GM12891 (cell line): ENCODE results near the gene SLC37A1.

Experiments
- DNase-seq: peaks from one replicate; pipeline ENCODE4 v3.0.0; 2011; ENCODE audit warnings: low spot score; ENCODE audit not compliant: insufficient read length
- FAIRE-seq: peaks from 2 replicates; lab custom pipeline; 2011; peaks lifted over from hg19 to GRCh38; lab: Jason Lieb, UNC
- PAX5 ChIP-seq: IDR thresholded peaks from 2 replicates; pipeline ENCODE4 v1.6.1; 2011; ENCODE audit warnings: low read length, moderate library complexity, mild to moderate bottlenecking; ENCODE audit not compliant: insufficient read depth, severe bottlenecking
- POLR2A ChIP-seq: IDR thresholded peaks from 2 replicates; pipeline ENCODE4 v1.6.1; 2011; ENCODE audit warnings: low read depth, low read length, control low read depth
- POLR2AphosphoS5 ChIP-seq: IDR thresholded peaks from 2 replicates; pipeline ENCODE4 v1.6.1; 2011; ENCODE audit warnings: low read depth, low read length, control low read depth
- POU2F2 ChIP-seq: IDR thresholded peaks from 2 replicates; pipeline ENCODE4 v1.6.1; 2011; ENCODE audit warnings: low read depth, mild to moderate bottlenecking, control low read depth, low read length, moderate library complexity
- SPI1 ChIP-seq: IDR thresholded peaks from 2 replicates; pipeline ENCODE4 v1.6.1; 2011; ENCODE audit warnings: low read depth, low read length, control low read depth
- TAF1 ChIP-seq: IDR thresholded peaks from 2 replicates; pipeline ENCODE4 v1.6.1; 2011; ENCODE audit warnings: low read depth, low read length, control low read depth

The SLC37A1 gene

DNA sequence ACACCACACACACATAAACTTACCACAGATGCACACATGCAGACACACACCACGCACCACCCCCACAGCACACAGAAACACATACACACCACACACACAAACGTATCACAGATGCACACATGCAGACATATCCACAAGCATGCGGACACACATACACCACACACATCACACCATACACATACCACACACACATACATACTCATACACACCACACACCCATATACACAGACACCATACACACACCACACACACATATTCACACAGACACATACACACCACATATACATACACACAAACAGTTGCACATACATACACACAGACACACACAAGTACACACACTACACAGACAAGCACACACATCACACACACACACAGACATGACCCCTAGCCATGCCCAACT, 102.3 kb downstream of the SLC37A1 start:
- FAIRE-seq (no peak), DNase-seq (no peak)
- TF ChIP-seq POLR2A, result no peak
- TF ChIP-seq SPI1, result no peak

DNA sequence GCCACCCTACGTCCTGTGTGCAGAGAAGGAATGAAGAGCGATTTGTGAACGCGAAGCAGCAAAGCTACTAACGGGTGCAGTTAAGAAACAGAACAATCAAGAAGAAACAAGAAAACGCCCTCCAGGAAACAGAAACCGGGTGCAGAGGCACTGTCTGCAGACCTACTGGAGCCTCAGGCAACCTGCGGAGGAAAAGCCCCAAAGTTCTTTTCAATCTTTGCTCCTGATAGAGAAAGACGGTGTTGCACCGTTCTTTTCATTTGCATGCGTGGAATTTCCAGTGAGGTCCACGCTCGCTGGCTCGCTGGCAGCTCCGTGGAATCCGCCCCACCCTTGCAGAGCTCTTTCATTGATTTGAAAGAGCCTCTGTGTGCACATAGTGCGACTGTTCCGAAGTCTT, 102.8 kb downstream of the SLC37A1 start:
- DNase-seq (no peak), FAIRE-seq (no peak)
- TF ChIP-seq POLR2A (no peak), POU2F2 (no peak), PAX5 (no peak)

DNA sequence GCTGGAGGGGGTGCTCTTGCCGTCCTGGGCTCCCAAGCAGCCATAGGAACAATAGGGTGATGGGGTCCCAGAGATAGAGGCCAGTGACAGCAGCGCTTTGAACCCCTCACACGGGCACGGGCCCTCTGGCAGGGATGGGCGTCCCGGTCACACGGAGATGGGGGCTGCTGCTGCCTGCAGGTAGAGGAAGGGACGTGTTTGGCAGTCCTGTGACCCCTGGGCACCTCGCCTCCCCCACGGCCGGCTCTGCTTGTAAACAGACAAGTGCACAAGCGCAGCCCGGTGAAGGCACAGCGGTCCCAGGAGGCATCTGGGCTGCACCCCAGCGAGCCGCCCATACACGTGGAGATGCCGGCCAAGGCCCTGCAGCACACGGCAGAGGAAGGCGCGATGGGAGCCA, 103.3 kb downstream of the SLC37A1 start:
- no peak for FAIRE-seq
- TF ChIP-seq POLR2AphosphoS5 (no peak), POU2F2 (no peak), POLR2A (no peak), SPI1 (no peak), TAF1 (no peak), PAX5 (no peak)
- DNase-seq, result no peak

- no peak for FAIRE-seq
- DNase-seq, result no peak
- TF ChIP-seq SPI1 (no peak), PAX5 (no peak), POLR2AphosphoS5 (no peak), TAF1 (no peak), POLR2A (no peak), POU2F2 (no peak)
These were observed 103.8 kb downstream of the SLC37A1 start for GRCh38 chr21:42617486-42617885.

- no peak for FAIRE-seq
- TF ChIP-seq POLR2A (no peak), PAX5 (no peak), SPI1 (no peak), POLR2AphosphoS5 (no peak), TAF1 (no peak), POU2F2 (no peak)
- no peak for DNase-seq
These were observed 105.1 kb downstream of the SLC37A1 start for GRCh38 chr21:42618707-42619102.

DNA sequence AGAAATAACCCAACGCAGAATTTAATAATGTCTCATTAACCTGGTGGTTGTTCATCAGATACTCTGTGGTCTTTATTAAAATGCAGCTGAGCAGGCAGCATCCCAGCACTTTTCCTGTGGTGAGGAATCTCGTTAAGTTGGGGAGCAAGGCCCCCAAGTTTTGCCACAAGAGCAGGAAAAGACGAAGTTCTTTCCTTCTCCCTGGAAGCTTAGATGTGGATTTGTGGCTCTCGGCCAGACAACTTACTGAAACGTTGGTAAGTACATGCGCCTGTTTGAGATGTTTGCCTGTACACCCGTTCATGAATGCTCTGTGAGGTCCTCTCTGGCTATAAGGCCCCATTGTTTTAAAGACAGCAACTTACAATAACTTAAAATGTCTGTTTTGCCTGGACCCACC, 105.5 kb downstream of the SLC37A1 start:
- no peak for TF ChIP-seq TAF1
- no peak for TF ChIP-seq SPI1
- no peak for TF ChIP-seq POLR2AphosphoS5
- no peak for TF ChIP-seq POU2F2
- TF ChIP-seq PAX5, result no peak
- TF ChIP-seq POLR2A, result no peak
- no peak for FAIRE-seq
- DNase-seq, result no peak

DNA sequence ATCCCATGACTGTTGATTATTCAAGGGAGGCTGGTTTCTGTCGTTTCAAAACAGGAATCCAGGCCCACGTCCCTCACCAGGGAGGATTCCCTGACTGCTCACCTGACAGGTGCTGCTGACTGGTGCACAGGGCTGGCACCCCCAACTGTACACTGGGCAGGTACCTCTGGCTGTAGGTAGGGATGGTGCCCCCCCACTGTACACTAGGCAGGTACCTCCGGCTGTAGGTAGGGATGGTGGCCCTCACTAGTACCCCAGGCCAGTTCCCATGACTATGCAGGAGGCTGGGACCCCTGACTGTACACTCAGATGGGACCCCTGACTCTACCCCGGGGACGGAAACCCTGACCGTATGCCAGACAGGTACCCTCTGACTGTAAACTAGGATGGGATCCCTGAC, 106.2 kb downstream of the SLC37A1 start:
- FAIRE-seq (no peak), DNase-seq (no peak)
- TF ChIP-seq POLR2A, result no peak
- TF ChIP-seq SPI1, result no peak
- TF ChIP-seq TAF1, result no peak

- no peak for DNase-seq
These were observed 107.6 kb downstream of the SLC37A1 start for GRCh38 chr21:42621166-42621818.

DNA sequence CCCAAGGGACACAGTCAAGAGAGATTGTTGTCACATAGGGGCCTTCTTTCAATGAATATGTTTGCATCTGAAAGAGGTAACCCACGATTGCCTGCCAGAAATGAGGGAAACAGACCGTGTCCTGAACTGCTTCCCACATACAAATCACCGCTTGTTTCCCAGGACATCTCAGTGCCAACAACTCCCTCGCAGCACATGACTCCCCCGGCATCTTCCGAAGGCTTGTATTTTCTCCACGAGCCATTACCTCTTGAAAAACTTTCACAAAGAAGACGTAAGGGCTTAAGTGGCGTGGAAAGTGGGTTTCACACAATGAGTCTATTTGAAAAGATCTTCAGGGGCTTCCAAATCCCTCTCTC, 108.1 kb downstream of the SLC37A1 start:
- TF ChIP-seq PAX5 (no peak), POLR2AphosphoS5 (no peak), POU2F2 (no peak), SPI1 (no peak), TAF1 (no peak), POLR2A (no peak)
- FAIRE-seq (no peak), DNase-seq (no peak)

More at GRCh38 chr21:42621166-42621818, 107.6 kb downstream of the SLC37A1 start:
- no peak for TF ChIP-seq TAF1
- no peak for TF ChIP-seq PAX5
- no peak for TF ChIP-seq POU2F2
- no peak for TF ChIP-seq SPI1
- no peak for TF ChIP-seq POLR2AphosphoS5
- no peak for TF ChIP-seq POLR2A
- no peak for FAIRE-seq

DNA sequence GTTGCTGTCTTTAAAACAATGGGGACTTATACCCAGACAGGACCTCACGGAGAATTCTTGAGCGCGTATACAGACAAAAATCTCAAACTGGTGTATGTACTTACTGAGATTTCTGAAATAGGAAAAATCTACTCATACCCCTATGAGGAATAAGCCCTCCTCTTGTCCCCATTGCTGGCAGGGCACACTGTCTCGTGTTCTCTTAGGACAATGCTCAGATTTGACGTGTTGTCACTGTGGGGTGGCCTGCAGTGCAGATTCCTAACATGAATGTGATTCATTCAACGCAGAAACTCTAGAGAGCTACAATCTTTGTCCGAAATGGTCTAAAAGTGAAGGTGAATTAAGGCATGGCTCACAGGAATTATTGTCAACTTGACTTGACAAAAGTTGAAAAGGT, 108.6 kb downstream of the SLC37A1 start:
- no peak for TF ChIP-seq POLR2AphosphoS5
- DNase-seq (no peak), FAIRE-seq (no peak)

DNA sequence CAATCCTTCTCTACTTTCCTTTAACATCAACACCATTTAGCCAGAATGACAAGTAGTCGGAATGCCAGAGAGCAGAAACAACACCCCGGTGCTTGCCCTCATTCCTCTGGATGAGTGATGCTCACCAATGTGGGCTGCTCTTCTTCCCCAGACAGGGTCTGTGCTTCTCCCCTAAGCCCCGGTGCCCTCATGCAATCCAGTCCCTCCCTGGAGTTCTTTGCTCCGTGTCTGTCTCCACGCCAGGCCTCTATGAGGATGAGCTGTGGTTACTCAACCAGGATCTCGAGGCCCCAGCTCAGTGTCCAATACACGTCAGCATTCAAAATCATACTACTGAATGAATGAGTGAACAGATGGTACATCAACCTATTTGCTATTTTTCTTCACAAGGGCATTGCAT, 110.0 kb downstream of the SLC37A1 start:
- no peak for DNase-seq
- no peak for FAIRE-seq

More for the DNA sequence above, 110.0 kb downstream of the SLC37A1 start:
- TF ChIP-seq POU2F2, result no peak
- TF ChIP-seq POLR2A, result no peak
- no peak for TF ChIP-seq PAX5
- no peak for TF ChIP-seq POLR2AphosphoS5
- TF ChIP-seq SPI1, result no peak
- TF ChIP-seq TAF1, result no peak
